Renal cortical epithelial cell (primary cell): ENCODE measurements around the gene FPGT. TPM values are rescaled to one million over a fixed set of nuclear protein-coding genes. Genes with fewer than 3 reads are reported as not detected.
"Not testable (repeated sequence)": the region's sequence is repeated elsewhere in the genome, so short reads cannot be mapped to it uniquely, and the experiment has no call there.

Experiments
- DNase-seq: peaks from one replicate; pipeline ENCODE4 v3.0.0-alpha.2; 2011; ENCODE audit warnings: low read depth
- total RNA-seq: library from RNA; depleted of rRNA; stranded (reverse); fragments of >200 nt; gene quantifications from 2 replicates; pipeline ENCODE4 v1.2.3, GENCODE V29; 2014

The FPGT gene
- total RNA-seq = 7.6 and 19.3 TPM in 2 replicates

DNA sequence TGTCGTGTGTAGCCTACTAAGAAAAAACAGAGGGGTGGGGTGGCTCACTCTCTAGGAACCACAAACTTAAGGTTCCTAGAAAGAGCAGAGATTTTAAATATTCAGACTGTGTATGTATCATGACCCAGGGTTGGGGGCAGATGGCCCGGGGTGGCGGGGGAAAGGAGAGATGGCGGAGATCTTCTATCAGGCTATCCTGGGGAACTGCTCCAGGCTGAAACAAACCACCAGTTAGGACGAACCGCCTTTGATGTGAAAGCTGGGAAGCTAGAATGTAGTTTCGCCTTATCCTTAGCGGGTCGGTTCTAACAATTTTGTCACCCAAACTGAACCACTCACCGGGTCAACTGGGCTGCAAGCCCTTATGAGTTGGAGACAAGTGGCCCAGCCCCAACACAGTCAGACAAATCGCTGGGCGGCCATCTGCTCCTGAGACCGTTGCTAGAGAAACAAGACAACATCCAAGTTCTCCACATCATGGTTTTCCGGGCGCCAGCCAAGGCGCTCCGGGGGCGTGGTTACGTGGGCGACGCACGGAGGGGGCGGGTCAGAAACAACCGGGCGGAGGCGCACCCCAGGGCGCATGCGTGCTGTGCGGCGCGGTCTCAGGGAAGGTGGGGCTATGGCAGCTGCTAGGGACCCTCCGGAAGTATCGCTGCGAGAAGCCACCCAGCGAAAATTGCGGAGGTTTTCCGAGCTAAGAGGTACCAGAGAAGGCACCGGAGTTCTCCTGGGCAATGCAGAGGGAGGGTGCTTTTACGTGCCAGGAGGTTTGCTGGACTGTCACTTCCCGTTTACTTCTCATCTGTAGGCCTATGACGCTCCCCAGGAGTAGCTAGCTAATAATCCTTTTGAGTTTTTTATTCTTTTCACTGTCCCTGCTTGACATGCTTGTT lies at the start of gene FPGT, which contains the start of gene LRRIQ3:
Gene FPGT (plus strand): TSS at position 586 of the 896 bp plus-strand sequence. CDS start 37 bp downstream, at position 623.
Gene LRRIQ3 (minus strand): TSS at position 520 of the 896 bp plus-strand sequence. CDS start 14,492 bp downstream, outside the sequence.
- DNase-seq = peak; percentile 87

DNA sequence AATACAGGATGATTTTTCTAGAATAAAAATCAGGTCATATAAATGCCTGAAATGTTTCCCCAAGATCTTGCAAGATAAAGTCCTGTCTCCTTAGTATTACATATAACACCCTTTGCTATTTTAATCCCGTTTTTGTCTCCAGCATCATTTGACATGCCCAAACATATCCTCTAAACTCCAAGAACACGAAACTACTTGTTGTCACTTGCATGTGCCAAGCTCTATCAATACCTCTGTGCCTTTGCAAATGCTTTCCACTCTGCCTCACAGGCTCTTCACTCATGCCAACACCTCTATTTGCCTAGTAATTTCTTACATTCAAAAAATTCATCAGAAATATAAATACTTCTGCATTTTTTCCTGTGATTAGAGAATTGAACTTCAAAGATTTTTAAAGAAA lies 38.0 kb upstream of the FPGT start:
- no peak for DNase-seq

DNA sequence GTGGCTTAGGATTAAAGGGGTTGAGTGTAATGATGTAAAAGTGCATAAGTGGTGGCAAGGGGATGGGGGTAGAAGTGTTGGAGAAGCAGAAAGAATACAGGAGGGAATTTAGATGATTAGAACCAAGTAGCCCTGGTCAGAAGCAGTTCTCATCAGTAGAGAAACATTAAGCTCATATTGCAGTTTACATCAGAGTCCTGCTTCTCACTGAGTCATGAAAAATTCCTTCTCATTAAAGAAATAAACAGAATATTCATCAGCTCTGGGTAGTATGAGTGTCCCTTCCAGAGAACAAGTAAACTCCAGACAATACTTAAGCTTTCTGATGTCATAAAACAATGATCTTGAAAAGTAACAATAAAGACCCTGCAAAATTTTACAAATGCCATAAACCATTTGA lies 36.5 kb upstream of the FPGT start:
- DNase-seq = peak; percentile 31

DNA sequence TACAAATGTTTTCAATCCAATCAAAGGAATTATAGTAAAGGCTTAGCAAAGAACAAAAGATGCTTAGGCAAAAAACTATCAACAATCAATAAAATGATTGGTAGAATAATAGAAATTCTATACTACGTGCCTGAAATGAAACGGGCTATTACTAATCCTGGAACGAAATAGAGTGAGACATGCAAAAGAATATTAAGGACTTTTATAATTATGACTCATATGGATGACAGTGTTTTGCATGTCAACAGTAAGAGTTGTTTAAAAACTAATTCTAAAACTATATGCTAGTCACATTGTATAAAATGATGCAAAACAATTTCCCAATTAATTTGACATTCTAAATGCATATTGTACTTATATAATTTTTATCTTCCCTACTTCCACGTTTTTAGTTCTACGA lies 35.7 kb upstream of the FPGT start:
- DNase-seq = no peak

DNA sequence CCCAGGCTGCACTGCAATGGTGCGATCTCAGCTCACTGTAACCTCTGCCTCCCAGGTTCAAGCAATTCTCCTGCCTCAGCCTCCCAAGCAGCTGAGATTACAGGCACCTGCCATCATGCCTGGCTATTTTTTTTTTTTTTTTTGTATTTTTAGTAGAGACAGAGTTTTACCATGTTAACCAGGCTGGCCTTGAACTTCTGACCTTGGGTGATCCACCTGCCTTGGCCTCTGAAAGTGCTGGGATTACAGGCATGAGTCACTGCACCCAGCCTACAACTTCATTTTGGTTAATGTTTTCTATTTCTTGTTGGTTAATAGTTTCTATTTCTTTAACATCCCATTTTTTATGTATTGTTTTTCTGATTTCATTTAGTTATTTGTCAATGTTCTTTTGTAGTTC lies 23.6 kb upstream of the FPGT start:
- DNase-seq = not testable (repeated sequence)

DNA sequence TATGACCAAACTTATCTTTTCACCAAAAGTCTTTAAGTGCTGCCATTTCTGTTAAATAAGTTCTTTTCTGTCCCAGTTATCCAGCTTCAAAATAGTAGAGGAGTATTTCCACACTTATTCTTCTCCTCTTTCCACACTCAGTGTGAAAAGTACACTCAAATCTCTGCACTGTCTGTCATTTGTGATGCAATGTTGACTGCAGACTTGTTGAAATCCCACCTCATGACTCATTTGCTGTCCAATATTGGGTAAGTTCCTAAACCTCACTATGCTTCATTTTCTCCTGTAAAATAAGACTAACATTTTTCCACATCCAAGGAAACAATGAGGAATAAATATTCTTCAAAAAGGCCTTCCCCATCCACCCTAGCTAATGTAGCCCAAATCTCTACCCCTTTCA lies 17.6 kb upstream of the FPGT start:
- DNase-seq = peak; percentile 85

DNA sequence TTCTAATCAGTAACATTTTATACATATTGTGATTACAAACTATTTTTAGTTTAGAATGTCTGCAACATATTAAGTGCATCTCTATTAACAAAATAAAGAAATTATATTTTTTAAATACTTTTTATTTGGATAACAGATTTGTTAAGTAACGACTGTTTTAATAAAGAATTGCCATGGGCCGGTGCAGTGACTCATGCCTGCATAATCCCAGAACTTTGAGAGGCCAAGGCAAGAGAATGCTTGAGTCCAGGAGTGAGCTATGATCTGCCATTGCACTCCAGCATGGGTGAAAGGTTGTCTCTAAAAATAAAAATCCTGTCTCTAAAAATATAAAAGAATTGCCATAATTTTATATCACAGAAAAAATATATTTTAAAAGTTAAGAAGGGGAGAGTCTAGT lies 4.1 kb upstream of the FPGT start:
- DNase-seq = peak; percentile 28

DNA sequence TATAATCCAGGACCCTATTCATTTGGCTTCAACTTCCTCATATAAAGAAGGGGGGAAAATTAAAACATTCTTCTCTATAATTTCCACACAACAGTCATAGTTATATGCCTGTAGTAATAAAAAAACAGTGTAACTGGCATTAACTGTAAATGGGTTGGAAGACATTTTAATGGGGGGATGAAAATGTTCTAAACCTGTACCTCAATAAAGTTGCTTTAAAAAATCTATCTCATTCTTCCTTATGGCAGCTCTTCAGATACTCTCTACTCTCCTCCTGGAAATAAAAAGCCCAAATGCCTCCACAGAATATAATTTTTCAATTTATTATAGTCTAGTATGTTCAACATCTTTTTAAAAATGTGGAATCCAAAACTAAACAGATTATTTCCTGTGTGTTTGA lies 2.7 kb upstream of the FPGT start:
- no peak for DNase-seq

DNA sequence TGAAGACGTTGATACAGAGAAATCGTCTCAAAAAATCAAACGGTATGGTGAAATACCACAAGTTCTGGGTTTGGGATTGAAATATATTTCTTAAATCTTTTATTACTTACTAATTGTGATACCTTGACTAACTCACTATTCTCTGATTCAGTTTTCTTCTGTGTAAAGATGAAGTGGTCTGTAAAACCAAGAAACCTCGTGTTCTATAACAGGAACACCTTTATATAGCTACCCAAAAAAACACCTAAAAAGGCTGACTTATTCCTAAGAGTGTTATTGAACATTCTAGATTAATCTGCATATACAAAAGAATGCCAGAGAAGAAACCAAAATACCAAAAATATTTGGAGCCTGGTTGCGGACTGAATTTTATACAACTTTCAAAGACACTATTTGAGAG lies 787 bp upstream of the FPGT start:
- DNase-seq = no peak

DNA sequence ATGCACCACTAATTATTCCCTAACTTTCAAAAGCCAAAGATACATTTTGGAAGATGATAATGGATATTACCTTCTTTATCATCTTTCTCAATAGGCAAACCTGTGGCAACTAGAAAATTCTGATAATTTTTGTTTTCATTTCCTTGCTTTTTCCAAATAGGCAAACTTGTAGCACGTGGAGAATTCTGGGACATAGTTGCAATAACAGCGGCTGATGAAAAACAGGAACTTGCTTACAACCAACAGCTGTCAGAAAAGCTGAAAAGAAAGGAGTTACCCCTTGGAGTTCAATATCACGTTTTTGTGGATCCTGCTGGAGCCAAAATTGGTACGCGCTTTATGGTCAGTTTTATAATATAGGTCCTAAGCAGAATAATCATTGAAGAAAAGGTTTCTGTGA lies 1.5 kb downstream of the FPGT start:
- DNase-seq = no peak

DNA sequence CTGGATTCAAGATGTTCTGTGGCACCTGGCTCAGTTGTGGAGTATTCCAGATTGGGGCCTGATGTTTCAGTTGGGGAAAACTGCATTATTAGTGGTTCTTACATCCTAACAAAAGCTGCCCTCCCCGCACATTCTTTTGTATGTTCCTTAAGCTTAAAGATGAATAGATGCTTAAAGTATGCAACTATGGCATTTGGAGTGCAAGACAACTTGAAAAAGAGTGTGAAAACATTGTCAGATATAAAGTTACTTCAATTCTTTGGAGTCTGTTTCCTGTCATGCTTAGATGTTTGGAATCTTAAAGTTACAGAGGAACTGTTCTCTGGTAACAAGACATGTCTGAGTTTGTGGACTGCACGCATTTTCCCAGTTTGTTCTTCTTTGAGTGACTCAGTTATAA lies 7.2 kb downstream of the FPGT start:
- no peak for DNase-seq

DNA sequence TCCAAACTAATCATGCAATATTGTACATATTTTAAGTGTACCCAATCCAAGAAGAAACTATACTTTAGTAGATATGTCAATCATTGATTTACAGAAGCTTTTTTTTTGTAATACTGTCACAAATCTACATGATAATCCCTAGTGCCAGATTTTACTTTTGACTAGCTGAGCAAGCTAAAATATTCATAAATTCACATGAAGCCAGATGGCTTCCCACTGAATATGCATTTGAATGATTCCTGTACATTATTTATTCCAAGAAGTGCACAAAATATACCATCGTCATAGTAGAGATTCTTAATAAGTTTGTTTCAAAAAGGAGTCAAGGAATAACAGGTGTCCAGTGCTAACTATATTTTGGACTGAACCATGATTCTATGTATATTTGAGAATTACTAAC lies 17.2 kb downstream of the FPGT start:
- DNase-seq = no peak

DNA sequence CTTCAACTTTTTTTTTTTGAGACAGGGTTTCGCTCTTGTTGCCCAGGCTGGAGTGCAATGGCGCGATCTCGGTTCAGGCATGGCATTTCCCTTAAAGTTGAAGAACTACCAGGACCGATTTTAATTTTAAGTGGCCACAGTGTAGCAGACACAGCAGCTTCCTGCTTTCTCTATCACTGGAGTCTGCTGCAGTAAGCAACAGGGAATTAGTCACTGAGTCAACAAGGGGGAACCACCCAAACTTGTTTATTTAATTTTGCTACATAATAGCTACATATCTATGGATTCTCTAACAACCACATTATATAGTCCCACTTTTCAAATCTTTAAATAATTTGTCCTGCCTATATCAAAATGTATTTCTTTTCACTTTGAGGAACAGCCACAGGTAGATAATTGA lies 24.7 kb downstream of the FPGT start:
- DNase-seq = no peak

DNA sequence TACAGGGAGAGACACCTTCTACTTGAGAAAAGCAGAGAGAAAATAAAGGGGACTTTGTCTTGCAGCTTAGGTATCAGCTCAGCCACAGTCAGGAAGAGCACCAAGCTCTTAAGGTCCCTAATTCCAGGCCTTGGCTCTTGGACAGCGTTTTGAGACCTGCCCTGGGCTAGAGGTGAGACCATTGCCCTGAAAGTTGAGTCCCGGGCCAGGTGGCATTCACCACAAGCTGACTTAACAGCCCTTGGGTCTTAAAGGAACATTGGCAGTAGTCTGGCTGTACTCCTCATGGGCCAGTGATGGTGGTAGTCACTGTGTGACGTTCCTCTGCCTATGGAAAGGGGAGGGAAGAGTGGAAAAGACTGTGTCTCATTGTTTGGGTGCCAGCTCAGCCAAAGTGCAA lies 25.4 kb downstream of the FPGT start:
- DNase-seq = no peak

DNA sequence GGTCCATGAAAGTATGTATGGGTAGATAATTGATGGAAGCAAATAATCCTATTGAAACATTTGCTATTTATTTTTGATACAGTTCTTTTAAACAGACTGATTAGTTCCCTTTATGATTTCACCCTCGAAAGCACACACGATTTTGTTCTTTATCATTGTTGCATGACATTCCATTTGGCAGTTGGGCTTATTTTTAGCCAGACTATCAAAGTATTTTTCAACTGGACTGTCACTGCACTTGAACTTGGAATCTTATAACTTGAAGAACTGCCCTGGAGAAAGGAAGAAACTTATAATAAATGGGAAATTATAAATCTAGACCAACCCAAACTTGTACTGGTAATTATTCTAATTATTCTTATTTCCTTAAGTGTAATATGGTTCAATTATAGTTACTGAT lies 37.1 kb downstream of the FPGT start, which contains the start of gene TNNI3K:
Gene TNNI3K (plus strand): TSS at position 235 of the 400 bp plus-strand sequence. CDS start 65 bp downstream, at position 300.
- DNase-seq = no peak

DNA sequence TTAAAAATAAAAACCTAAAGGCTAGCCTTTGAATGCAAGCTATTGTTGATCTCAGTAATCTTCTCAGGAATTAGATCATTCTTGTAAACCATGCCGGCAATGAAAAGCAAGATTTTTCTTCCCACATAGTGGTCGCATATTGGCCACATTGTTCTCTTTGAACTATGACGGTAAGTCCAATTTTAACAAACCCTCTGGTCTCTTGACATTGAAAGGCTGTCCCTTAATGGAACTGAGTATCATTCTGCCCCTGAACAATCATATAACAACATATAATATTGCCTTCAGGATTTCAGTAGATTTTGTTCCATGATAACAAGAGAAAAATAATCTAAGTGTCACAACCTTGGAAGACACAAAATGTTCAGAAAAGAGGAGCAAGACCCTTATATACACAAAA lies 38.4 kb downstream of the FPGT start:
- no peak for DNase-seq

DNA sequence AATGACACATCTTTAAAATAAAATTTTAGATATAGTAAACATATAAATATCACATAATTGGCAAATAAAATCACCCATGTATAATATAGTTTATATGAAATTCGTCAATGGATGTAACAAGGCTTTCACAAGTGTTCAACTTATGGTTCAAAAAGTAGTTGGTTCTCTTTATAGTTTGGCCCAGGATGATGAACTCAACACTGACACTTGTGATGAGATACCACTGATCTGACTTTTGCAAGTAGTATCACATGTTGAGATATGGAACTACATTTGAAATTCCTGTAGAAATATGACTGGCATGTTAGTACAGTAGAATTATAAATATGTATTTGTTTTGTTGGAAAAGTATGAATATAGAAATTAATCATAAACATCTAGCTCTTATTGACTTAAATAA lies 39.0 kb downstream of the FPGT start:
- DNase-seq = no peak

DNA sequence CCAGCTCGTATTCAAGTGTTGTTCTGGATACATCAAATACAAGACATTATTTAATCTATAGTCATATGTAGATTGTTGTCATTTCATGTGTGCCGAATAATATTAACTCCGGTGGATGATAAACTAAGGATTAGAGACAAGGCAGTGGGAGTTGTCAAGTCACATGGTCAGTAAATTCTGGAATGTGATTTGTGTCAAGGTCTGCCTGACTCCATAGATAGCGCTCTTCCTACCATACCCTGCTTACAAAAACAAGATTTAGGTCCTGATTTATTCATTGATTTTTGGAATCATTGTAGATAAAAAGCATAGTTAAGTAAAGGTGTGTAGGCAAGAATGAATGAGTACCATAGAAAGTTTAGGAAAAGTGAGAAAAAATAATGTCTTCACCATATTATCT lies 39.7 kb downstream of the FPGT start:
- no peak for DNase-seq

DNA sequence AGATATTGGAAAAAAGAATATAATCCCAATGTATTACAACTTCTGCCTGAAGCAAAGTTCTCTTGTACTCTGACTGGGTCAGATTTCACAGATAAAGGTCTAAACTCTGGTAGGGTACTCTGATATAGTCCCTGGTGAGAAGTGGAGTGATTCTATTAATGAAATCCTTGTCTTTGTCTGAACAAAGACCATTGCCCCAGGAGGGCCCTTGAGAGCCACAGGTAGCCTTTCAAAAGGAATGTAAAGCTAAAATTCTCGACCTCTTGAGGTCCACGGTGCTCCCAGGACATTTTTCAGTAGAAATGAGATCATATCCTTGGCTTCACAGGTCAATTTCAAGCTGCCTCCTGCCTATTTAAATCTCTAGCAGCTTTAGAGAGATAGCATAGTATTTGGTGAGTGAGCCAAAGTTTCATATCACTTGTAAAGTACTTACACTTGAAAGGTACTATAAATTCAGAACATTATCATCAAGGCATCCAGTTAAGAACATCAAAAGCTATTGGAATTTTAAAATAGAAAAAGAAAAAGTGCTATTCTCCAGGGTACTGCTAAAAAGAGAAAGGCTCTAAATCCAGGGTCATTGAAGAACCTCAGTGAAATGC lies 47.2 kb downstream of the FPGT start:
- no peak for DNase-seq

DNA sequence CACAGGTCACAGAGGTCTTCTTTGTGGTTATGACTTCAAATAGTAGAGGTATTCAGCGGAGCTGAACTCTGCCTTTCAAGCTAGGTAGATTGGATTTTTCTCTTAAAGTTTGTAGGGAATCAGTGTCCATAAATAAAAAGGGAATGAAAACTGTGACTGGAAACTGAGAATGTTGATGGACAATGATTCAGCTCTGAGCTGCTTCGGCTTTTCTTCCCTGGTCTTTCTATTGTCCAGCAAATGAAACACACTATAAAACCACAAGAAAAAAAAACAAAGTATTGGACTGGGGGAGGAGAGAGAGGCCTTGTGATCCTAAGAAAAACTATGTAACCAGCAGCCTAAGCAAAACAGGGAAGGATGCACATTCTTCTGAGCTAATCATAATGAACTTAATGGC lies 48.3 kb downstream of the FPGT start:
- DNase-seq = peak; percentile 87

DNA sequence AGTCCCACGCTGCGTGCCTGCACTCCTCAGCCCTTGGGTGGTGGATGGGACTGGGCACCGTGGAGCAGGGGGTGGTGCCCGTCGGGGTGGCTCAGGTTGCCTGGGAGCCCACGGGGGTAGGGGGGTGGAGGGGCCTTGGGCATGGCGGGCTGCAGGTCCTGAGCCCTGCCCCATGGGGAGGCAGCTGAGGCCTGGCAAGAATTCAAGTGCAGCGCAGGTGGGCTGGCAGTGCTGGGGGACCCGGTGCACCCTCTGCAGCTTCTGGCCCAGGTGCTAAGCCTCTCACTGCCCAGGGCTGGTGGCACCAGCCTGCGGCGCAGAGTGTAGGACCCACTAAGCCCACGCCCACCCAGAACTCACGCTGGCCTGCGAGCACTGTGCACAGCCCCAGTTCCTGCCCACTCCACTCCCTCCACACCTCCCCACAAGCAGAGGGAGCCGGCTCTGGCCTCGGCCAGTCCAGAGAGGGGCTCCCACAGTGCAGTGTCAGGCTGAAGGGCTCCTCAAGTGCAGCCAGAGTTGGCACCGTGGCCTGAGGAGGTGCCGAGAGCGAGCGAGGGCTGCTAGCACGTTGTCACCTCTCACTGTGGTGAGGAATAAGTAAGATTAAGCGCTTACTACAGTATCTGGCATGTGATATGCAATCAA lies 50.0 kb downstream of the FPGT start:
- no peak for DNase-seq

DNA sequence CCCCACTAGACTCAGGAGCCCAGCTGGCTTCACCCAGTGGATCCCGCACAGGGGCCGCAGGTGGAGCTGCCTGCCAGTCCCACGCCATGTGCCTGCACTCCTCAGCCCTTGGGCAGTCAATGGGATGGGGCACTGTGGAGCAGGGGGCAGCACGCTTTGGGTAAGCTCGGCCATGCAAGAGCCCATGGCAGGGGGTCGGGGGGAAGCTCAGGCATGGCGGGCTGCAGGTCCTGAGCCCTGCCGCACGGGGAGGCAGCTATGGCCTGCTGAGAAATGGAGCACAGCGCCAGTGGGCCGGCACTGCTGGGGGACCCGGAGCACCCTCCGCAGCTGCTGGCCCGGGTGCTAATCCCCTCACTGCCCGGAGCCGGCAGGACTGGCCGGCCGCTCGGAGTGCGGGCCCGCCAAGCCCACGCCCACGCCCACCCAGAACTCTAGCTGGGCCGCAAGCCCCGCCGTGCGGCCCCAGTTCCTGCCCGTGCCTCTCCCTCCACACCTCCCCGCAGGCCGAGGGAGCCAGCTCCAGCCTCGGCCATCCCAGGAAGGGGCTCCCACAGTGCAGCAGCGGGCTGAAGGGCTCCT lies 55.3 kb downstream of the FPGT start:
- not testable (repeated sequence) for DNase-seq
